T-helper 2 cell treated with Interferon-gamma antibody and Interleukin-4, amounts not matched to agents 100 ng/mL and 5 ng/mL, for 36 hours (primary cell): ENCODE measurements around the gene MFAP3L. TPM values are rescaled to one million over a fixed set of nuclear protein-coding genes. Genes with fewer than 3 reads are reported as not detected.
"Not testable (repeated sequence)": the region's sequence is repeated elsewhere in the genome, so short reads cannot be mapped to it uniquely, and the experiment has no call there.

ENCODE experiments used
- intact Hi-C: fragments of 100-400 bp; cut with micrococcal nuclease; formaldehyde crosslinking; loops from one replicate; pipeline ENCODE4 v1.15.1; 2023
- total RNA-seq: library from RNA; stranded (reverse); gene quantifications from 2 replicates; pipeline ENCODE4 v1.2.3, GENCODE V29; 2022

The MFAP3L gene
- 0.18 and 0.48 TPM in 2 replicates for total RNA-seq

DNA sequence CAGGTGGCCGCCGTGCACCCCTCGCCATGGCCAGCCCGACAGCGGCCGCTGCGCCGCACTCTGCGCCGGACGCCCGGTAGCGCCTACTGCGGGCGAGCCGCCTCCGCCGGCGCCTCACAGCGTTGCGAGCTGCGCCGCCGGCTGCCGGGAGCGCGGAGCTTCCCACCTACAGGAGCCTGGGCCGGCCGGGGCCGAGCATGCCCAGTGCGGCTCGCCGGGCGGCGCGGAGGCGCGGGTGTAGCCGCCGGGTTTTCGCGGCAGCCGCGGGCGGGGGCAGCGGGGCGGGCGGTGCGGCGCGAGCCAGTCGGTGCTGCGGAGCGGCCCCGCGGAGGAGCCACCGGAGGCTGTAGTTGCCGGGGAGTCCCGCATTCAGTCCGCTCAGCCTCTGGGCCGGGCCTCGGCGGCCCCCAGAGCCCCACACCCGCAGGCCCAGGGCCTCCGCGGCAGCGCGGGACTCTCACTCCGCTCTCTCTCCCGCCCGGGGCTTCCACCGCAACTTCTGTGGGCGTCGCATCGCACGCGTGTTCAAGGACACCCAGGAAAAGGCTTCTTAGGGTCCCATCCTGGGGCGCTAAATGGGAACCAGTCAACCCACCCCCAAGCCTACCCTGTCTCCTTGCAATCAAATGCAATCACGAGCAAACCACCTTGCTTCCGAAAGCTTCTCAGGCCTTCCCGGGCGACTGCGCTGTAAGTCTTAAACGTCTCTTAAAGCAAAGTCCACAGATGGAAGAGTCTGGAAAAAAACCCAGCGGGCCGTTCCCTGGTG is at the start of gene MFAP3L:
Gene MFAP3L (minus strand): TSS at position 143 of the 769 bp plus-strand sequence. CDS start 20,518 bp downstream, outside the sequence.
- intact Hi-C loops, result loop anchor here (1.0 to 2.0 kb wide), 4 partner anchors 268 to 1546 kb away; partner anchors contain the start of genes CBR4, DDX60L and NEK1

- intact Hi-C loops, result no loop called here
Observed at GRCh38 chr4:170071196-170071595, 45.0 kb upstream of the MFAP3L start.

DNA sequence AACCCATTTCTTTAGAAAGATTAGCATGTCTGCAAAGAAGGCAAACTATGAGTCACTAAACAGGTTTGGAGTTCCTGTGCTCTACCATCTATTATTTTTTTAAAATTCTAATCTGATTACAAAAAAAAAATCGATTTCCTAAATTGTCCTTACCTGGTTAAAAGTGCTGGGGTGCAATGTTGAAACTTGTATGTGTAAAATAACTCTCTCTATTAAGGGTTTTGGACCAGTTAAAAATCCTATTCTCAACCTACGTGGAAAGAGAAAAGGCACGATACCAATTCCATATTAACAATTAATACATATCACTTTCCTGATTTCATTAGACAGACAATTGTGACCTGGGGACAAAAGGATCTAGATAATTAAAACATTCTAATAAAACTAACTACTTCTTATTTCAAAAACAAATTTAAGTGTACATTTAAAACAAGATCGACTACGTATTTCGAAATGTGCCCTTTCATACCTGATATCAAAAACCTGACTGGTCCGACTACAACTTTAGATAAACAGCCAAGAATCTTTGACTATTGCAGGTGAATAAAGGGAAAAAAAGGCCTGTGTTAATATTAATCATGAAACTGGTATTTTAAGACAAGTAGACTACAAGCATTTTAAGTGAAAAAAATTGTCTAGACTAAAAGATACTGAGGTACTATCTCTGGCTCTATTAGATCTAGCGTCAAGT is 42.4 kb upstream of the MFAP3L start:
- intact Hi-C loops, result no loop called here

DNA sequence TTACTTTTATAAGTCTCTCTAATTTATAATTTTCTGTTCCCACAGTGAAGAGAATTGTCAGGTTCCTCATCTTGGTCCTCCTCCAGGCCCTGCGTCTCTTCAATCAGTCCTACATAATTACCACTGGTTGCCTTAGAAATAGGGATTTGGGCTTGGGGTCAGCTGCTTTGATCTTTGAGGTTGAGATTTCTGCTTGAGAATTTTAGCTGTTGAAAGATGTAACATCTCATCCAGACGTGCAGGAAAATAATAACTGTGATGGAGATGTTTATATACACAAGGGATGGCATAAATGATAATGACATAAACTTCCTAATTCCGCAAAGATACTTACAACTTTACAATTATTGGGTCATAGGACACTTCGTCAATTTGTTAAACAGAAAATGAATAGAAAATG is 33.2 kb upstream of the MFAP3L start:
- intact Hi-C loops, result no loop called here

GRCh38 chr4:170058826-170059225 is 32.6 kb upstream of the MFAP3L start:
- intact Hi-C loops, result no loop called here

DNA sequence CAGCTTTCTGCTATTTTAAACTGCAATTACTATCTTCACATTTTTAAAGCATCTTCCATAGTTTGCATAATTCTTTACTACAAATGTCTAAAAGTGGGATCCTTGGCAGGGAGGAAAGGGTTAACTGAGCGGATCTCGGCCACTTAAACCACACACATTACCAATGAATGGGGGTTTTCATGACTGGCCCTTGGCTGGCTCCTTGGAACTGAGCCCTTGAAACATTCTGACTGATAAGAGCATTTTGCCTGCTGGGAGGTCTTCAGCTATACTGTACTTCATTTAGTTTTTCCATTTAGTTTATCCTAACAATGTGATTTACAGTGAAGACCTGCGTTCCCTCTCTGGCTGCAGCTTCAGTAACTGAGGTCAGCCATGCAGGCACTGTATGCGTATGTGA is 31.7 kb upstream of the MFAP3L start:
- intact Hi-C loops, result no loop called here

GRCh38 chr4:170052919-170053318 is 26.7 kb upstream of the MFAP3L start:
- intact Hi-C loops, result no loop called here

DNA sequence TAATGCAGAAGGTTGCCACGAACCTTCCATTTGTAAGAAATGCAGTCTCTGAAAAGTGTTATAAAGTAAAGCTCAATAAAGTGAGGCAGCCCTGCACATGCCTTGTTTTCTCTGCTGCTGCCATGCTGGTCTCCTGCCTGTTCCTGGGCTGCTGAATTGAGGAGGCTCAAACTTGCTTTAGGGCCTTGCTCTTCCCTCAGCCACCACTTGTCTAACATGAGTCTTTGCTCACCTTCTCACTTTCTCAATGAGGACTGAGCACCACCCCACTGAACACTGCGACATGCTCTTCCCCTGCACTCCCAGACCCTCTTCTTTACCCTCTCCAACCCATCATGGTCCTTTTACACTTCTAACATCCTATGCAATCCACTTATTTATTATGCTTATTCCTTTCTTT is 25.2 kb upstream of the MFAP3L start:
- intact Hi-C loops, result no loop called here

- intact Hi-C loops, result no loop called here
Observed at GRCh38 chr4:170049766-170050165, 23.6 kb upstream of the MFAP3L start.

DNA sequence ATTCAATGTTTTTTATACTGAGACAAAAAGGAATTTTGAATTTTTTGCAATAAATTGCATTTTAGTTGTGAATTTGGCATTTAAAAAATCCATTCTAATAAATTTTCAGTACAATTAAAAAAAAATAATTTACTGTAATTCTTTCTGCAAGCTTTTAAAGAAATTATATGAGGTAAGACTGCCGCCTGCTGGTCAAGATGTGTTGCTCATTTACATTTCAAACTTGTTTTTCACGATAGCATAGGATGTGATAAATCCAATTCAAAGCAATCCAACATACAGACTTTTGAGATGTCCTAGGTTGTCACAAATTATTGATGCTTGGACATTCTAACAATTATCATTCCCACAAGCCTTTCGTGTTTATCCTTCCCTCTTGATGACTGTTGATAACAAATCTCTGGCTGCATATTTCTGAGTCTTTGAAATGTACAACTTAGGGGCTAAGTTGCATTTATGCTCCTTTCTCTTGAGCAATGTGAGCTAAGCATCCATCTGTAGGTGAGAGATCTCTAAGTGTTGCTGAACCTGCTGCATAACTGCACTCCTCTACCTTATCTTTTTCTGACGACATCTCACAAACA is 21.7 kb upstream of the MFAP3L start:
- intact Hi-C loops, result loop anchor here (1.0 kb wide), 2 partner anchors 238 to 435 kb away; no protein-coding TSS in a partner anchor

GRCh38 chr4:170046156-170046555 is 20.0 kb upstream of the MFAP3L start:
- intact Hi-C loops, result not testable (repeated sequence)

DNA sequence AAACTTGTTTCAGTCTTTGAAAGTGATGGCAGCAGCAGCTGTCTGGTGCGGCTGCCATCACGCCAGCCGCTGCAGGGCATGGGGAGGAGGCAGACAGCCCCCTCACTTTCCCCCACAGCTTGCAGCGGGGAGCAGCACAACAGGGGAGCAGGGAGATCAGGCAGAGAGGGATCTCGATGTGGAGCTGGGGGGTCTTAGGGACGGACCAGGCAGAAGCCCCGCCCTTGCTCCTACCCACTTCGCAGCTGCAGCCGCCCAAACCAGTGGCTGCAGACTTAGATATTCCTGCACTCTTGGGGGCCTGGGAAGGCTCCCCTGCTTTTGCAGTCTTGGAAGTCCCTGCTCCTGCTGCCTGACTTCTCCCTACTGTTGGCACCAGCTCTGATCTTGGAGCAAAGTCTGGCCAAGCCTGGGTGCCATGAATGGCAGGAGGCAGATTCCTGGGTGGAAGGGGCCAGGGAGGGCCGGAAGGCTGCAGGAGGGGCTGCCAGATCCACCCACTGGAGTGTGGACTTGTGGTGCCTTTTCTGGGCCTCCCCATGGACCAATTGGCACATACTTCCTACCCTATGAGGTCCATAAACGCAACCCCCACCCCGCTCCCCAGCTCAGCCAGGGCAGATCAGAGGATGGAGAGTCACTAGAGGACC is 14.0 kb upstream of the MFAP3L start:
- intact Hi-C loops, result no loop called here

- intact Hi-C loops, result no loop called here
Observed at GRCh38 chr4:170038769-170039168, 12.6 kb upstream of the MFAP3L start.

DNA sequence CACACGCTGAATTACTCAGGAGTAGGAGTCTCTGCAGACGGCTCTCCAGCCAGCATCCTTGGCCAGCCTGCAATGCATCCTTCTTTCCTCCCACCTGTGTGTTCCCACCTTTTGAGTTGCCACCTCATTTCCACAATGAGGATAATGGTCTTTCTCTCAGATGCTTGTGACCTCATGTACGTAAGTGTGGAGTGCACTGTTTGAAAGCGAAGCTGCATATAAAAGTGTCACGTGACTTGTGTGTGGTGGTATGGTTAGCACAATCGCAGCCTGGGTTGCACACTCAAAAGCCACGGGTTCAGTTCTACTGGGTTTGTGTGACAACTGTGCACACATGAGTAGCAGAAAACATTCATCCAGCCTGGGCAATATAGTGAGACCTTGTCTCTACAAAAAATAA is 12.0 kb upstream of the MFAP3L start:
- intact Hi-C loops, result no loop called here

- intact Hi-C loops, result no loop called here
Observed at GRCh38 chr4:170037481-170037880, 11.3 kb upstream of the MFAP3L start.

GRCh38 chr4:170035845-170036244 is 9.7 kb upstream of the MFAP3L start:
- intact Hi-C loops, result no loop called here

GRCh38 chr4:170035231-170035630 is 9.0 kb upstream of the MFAP3L start:
- intact Hi-C loops, result no loop called here

GRCh38 chr4:170033999-170034398 is 7.8 kb upstream of the MFAP3L start:
- intact Hi-C loops, result no loop called here

- intact Hi-C loops, result no loop called here
Observed at GRCh38 chr4:170030121-170030520, 3.9 kb upstream of the MFAP3L start.

- intact Hi-C loops, result loop anchor here (1.0 to 2.0 kb wide), 4 partner anchors 269 to 1547 kb away; partner anchors contain the start of genes CBR4, DDX60L and NEK1
Observed at GRCh38 chr4:170027181-170027829, 1.1 kb upstream of the MFAP3L start.
